ENCODE data around the gene FAM136A. TPM values are rescaled to one million over a fixed set of nuclear protein-coding genes. Genes with fewer than 3 reads are reported as not detected.

FAM136A gene
- total and polyA plus RNA-seq, 2 of the 13 experiments (the other 11 are each of a cell fraction or from before 2014, with no cell fraction given) = 77.8 to 126 TPM

GRCh38 chr2:70248181-70248847 is 53.6 kb downstream of the FAM136A start, which contains the start of gene TIA1 (continued):
- TF ChIP-seq ZNF333 (CRISPR knock-in tag; IDR thresholded peaks at IDR 0.05; ENCODE audit: borderline replicate concordance) (peak; percentile 55; the same call in 1 of the 2 replicates), BHLHE40 (IDR thresholded peaks at IDR 0.05; ENCODE audit: low read length) (peak; percentile 10; the same call in 1 of the 2 replicates), ZFX (CRISPR knock-in tag; IDR thresholded peaks at IDR 0.05; ENCODE audit: low read depth) (peak; percentile 96), ZNF136 (CRISPR knock-in tag; IDR thresholded peaks at IDR 0.05; ENCODE audit: low read depth) (0 out of 2 replicates have a peak, but pooled peaks have one; percentile 76), ZNF263 (CRISPR knock-in tag; IDR thresholded peaks at IDR 0.05) (peak; percentile 78), FOXM1 (CRISPR knock-in tag; IDR thresholded peaks at IDR 0.05) (no peak; the same call in 1 of the 2 replicates), SNRNP70 (IDR thresholded peaks at IDR 0.05; ENCODE audit: low read depth, low read length) (no peak), GATA4 (IDR thresholded peaks at IDR 0.05; ENCODE audit: borderline replicate concordance, low read depth) (peak; percentile 22; the same call in 1 of the 2 replicates), EED (CRISPR knock-in tag; IDR thresholded peaks at IDR 0.05) (peak; percentile 81), ATF4 (CRISPR knock-in tag; IDR thresholded peaks at IDR 0.05) (no peak), NFE2L2 (IDR thresholded peaks at IDR 0.05; ENCODE audit: low read length) (no peak), KMT2B (CRISPR knock-in tag; IDR thresholded peaks at IDR 0.05) (peak; percentile 75; the same call in 1 of the 2 replicates), TRIM22 (IDR thresholded peaks at IDR 0.05) (no peak), ZNF547 (CRISPR knock-in tag; IDR thresholded peaks at IDR 0.05) (peak; percentile 93), ZNF83 (CRISPR knock-in tag; IDR thresholded peaks at IDR 0.05; ENCODE audit: borderline replicate concordance) (peak; percentile 87; the same call in 1 of the 2 replicates), REST (IDR thresholded peaks at IDR 0.05; ENCODE audit: borderline replicate concordance in 1 of 2, low read depth in 1 of 2, low read length in 2 of 2) (peak in 1 of 2 experiments; percentile 72; a peak in 1 of 4 replicates)
- TF ChIP-seq, protein P1, sequence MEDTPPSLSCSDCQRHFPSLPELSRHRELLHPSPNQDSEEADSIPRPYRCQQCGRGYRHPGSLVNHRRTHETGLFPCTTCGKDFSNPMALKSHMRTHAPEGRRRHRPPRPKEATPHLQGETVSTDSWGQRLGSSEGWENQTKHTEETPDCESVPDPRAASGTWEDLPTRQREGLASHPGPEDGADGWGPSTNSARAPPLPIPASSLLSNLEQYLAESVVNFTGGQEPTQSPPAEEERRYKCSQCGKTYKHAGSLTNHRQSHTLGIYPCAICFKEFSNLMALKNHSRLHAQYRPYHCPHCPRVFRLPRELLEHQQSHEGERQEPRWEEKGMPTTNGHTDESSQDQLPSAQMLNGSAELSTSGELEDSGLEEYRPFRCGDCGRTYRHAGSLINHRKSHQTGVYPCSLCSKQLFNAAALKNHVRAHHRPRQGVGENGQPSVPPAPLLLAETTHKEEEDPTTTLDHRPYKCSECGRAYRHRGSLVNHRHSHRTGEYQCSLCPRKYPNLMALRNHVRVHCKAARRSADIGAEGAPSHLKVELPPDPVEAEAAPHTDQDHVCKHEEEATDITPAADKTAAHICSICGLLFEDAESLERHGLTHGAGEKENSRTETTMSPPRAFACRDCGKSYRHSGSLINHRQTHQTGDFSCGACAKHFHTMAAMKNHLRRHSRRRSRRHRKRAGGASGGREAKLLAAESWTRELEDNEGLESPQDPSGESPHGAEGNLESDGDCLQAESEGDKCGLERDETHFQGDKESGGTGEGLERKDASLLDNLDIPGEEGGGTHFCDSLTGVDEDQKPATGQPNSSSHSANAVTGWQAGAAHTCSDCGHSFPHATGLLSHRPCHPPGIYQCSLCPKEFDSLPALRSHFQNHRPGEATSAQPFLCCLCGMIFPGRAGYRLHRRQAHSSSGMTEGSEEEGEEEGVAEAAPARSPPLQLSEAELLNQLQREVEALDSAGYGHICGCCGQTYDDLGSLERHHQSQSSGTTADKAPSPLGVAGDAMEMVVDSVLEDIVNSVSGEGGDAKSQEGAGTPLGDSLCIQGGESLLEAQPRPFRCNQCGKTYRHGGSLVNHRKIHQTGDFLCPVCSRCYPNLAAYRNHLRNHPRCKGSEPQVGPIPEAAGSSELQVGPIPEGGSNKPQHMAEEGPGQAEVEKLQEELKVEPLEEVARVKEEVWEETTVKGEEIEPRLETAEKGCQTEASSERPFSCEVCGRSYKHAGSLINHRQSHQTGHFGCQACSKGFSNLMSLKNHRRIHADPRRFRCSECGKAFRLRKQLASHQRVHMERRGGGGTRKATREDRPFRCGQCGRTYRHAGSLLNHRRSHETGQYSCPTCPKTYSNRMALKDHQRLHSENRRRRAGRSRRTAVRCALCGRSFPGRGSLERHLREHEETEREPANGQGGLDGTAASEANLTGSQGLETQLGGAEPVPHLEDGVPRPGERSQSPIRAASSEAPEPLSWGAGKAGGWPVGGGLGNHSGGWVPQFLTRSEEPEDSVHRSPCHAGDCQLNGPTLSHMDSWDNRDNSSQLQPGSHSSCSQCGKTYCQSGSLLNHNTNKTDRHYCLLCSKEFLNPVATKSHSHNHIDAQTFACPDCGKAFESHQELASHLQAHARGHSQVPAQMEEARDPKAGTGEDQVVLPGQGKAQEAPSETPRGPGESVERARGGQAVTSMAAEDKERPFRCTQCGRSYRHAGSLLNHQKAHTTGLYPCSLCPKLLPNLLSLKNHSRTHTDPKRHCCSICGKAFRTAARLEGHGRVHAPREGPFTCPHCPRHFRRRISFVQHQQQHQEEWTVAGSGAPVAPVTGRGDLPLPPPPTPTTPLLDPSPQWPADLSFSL (CRISPR knock-in tag; IDR thresholded peaks at IDR 0.05) = no peak

All from HepG2 (cell line).